ENCODE measurements around the gene LONP1. TPM values are rescaled to one million over a fixed set of nuclear protein-coding genes. Genes with fewer than 3 reads are reported as not detected.
"Not testable (repeated sequence)": the region's sequence is repeated elsewhere in the genome, so short reads cannot be mapped to it uniquely, and the experiment has no call there.

Gene LONP1
- total RNA-seq, 1 donor from 2014 or later, result 90.3 TPM

- H3K9me3 Mint-ChIP-seq (ENCODE audit: unreplicated experiment), result no peaks in the 10 kb centered on the region
- no peaks in the 10 kb centered on the region for H3K36me3 Mint-ChIP-seq (ENCODE audit: unreplicated experiment)
- no peak overlapping the region for H3K4me3 Mint-ChIP-seq (ENCODE audit: unreplicated experiment)
- DNase-seq (ENCODE audit: extremely low spot score, unreplicated experiment), result no peak
- no peak overlapping the region for H3K27ac Mint-ChIP-seq (ENCODE audit: unreplicated experiment)
- no peaks in the 10 kb centered on the region for H3K4me1 Mint-ChIP-seq (ENCODE audit: unreplicated experiment)
- H3K27me3 Mint-ChIP-seq (ENCODE audit: unreplicated experiment), result peaks cover 15% of the 10 kb centered on the region
- TF ChIP-seq, protein P1, sequence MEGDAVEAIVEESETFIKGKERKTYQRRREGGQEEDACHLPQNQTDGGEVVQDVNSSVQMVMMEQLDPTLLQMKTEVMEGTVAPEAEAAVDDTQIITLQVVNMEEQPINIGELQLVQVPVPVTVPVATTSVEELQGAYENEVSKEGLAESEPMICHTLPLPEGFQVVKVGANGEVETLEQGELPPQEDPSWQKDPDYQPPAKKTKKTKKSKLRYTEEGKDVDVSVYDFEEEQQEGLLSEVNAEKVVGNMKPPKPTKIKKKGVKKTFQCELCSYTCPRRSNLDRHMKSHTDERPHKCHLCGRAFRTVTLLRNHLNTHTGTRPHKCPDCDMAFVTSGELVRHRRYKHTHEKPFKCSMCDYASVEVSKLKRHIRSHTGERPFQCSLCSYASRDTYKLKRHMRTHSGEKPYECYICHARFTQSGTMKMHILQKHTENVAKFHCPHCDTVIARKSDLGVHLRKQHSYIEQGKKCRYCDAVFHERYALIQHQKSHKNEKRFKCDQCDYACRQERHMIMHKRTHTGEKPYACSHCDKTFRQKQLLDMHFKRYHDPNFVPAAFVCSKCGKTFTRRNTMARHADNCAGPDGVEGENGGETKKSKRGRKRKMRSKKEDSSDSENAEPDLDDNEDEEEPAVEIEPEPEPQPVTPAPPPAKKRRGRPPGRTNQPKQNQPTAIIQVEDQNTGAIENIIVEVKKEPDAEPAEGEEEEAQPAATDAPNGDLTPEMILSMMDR (IDR thresholded peaks at IDR 0.05), result no peak
Observed at GRCh38 chr19:5742051-5742450, 22.1 kb upstream of the LONP1 start.

- TF ChIP-seq, protein P1 (IDR thresholded peaks at IDR 0.05), result no peak
- H3K4me3 Mint-ChIP-seq (ENCODE audit: unreplicated experiment), result no peak overlapping the region
- peaks cover 11% of the 10 kb centered on the region for H3K27me3 Mint-ChIP-seq (ENCODE audit: unreplicated experiment)
- H3K9me3 Mint-ChIP-seq (ENCODE audit: unreplicated experiment), result no peaks in the 10 kb centered on the region
- no peak for DNase-seq (ENCODE audit: extremely low spot score, unreplicated experiment)
- H3K36me3 Mint-ChIP-seq (ENCODE audit: unreplicated experiment), result no peaks in the 10 kb centered on the region
- no peak overlapping the region for H3K27ac Mint-ChIP-seq (ENCODE audit: unreplicated experiment)
- H3K4me1 Mint-ChIP-seq (ENCODE audit: unreplicated experiment), result no peaks in the 10 kb centered on the region
Observed at GRCh38 chr19:5738423-5738822, 18.5 kb upstream of the LONP1 start.

DNA sequence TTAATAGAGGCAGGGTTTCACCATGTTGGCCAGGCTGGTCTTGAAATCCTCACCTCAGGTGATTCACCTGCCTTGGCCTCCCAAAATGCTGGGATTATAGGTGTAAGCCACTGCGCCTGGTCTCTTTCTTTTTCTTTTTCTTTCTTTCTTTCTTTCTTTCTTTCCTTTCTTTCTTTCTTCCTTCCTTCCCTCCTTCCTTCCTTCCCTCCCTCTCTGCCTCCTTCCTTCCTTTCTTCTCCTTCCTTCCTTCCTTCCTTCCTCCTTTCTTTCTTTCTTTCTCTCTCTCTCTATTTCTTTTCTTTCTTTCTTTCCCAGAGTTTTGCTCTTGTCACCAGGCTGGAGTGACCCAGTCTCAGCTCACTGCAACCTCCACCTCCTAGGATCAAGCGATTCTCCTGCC lies 13.2 kb upstream of the LONP1 start:
- H3K27ac Mint-ChIP-seq (ENCODE audit: unreplicated experiment); H3K9me3 Mint-ChIP-seq (ENCODE audit: unreplicated experiment); H3K36me3 Mint-ChIP-seq (ENCODE audit: unreplicated experiment); H3K27me3 Mint-ChIP-seq (ENCODE audit: unreplicated experiment); DNase-seq (ENCODE audit: extremely low spot score, unreplicated experiment); H3K4me3 Mint-ChIP-seq (ENCODE audit: unreplicated experiment); H3K4me1 Mint-ChIP-seq (ENCODE audit: unreplicated experiment): not testable (repeated sequence)

DNA sequence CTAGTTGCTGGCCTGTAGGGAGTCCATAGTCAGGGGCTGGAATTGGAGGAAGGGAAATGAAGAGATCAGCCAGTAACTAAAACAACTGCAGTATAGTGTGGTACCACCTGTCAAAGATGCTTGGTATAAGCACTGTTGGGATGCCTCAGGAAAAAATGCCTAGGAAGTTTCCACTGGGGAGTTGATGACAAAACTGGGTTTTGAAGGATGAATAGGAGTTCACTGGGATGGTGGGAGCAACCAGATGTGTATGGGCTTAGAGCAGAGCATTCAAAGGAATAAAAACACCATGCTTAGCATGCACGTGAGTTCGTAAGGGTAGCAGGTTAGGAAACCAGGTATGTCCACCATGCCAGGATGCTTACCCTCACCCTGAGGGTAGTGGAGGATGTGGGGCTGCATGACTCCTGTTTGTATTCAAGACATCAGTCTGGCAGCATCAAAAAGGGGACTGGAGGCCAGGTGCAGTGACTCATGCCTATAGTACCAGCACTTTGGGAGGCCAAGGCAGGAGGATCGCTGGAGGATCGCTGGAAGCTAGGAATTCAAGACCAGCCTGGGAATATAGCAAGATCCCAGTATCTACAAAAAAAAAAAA lies 7.6 kb upstream of the LONP1 start:
- TF ChIP-seq, protein P1 (IDR thresholded peaks at IDR 0.05), result no peak
- Mint-ChIP-seq H3K27ac (ENCODE audit: unreplicated experiment) (no peak overlapping the region), H3K27me3 (ENCODE audit: unreplicated experiment) (peaks cover 5% of the 10 kb centered on the region), H3K4me3 (ENCODE audit: unreplicated experiment) (no peak overlapping the region), H3K4me1 (ENCODE audit: unreplicated experiment) (no peaks in the 10 kb centered on the region), H3K9me3 (ENCODE audit: unreplicated experiment) (no peaks in the 10 kb centered on the region), H3K36me3 (ENCODE audit: unreplicated experiment) (no peaks in the 10 kb centered on the region)
- DNase-seq (ENCODE audit: extremely low spot score, unreplicated experiment), result no peak

GRCh38 chr19:5719274-5719960 lies 529 bp downstream of the LONP1 start:
- TF ChIP-seq, protein P1 (IDR thresholded peaks at IDR 0.05), result no peak
- H3K36me3 Mint-ChIP-seq (ENCODE audit: unreplicated experiment), result peaks cover 4% of the 10 kb centered on the region
- no peaks in the 10 kb centered on the region for H3K27me3 Mint-ChIP-seq (ENCODE audit: unreplicated experiment)
- H3K4me1 Mint-ChIP-seq (ENCODE audit: unreplicated experiment), result peaks cover 31% of the 10 kb centered on the region
- peak overlapping the region; percentile 89 for H3K4me3 Mint-ChIP-seq (ENCODE audit: unreplicated experiment)
- no peaks in the 10 kb centered on the region for H3K9me3 Mint-ChIP-seq (ENCODE audit: unreplicated experiment)
- peak overlapping the region; percentile 96 for H3K27ac Mint-ChIP-seq (ENCODE audit: unreplicated experiment)
- DNase-seq (ENCODE audit: extremely low spot score, unreplicated experiment), result no peak

Data from osteocyte (in vitro differentiated cells).